ENCODE data around the gene SMIM35. TPM values are rescaled to one million over a fixed set of nuclear protein-coding genes. Genes with fewer than 3 reads are reported as not detected.

Gene SMIM35
- total RNA-seq, 1 experiment from 2014 or later = not detected

- Histone ChIP-seq H4K20me1 (ENCODE audit: control insufficient read depth, insufficient read depth, insufficient read length) (no peaks in the 10 kb centered on the region), H3K4ac (ENCODE audit: low read depth, low read length) (no peak overlapping the region), H3K23me2 (ENCODE audit: insufficient read length, low read depth, low read length, poor library complexity, severe bottlenecking) (no peaks in the 10 kb centered on the region), H2AFZ (ENCODE audit: low read length) (no peak overlapping the region), H2AK5ac (ENCODE audit: insufficient read length, low read length) (no peak overlapping the region), H2BK120ac (ENCODE audit: low read depth, low read length, poor library complexity, severe bottlenecking) (no peak overlapping the region), H3K4me2 (ENCODE audit: insufficient read depth, insufficient read length, low read length) (no peak overlapping the region), H4K91ac (ENCODE audit: insufficient read length, low read depth, low read length) (no peak overlapping the region), H2BK12ac (ENCODE audit: insufficient read length, low read depth, low read length) (no peak overlapping the region), H2BK5ac (ENCODE audit: insufficient read length, low read length) (no peak overlapping the region), H3K4me1 (ENCODE audit: insufficient read depth, low read length) (no peaks in the 10 kb centered on the region), H3K56ac (ENCODE audit: insufficient read length, low read depth, low read length) (no peak overlapping the region), H3K23ac (ENCODE audit: insufficient read length, low read depth, low read length) (no peak overlapping the region), H4K8ac (replicated peaks; ENCODE audit: insufficient read length, low read depth, low read length) (no peak overlapping the region), H3K18ac (ENCODE audit: insufficient read length, low read depth, low read length) (no peak overlapping the region), H3K9ac (ENCODE audit: extremely low read depth, insufficient read length, low read length) (no peak overlapping the region), H3K79me1 (ENCODE audit: insufficient read depth, low read depth, low read length, poor library complexity, severe bottlenecking) (no peaks in the 10 kb centered on the region), H4K5ac (ENCODE audit: insufficient read length, low read depth, low read length) (no peak overlapping the region), H3T11ph (ENCODE audit: low read length) (no peak overlapping the region), H3K14ac (ENCODE audit: insufficient read depth, low read length) (no peak overlapping the region), H2BK20ac (ENCODE audit: low read depth, low read length, poor library complexity, severe bottlenecking) (no peak overlapping the region), H3K9me3 (ENCODE audit: control insufficient read depth, low read depth, low read length) (no peaks in the 10 kb centered on the region), H3K79me2 (ENCODE audit: insufficient read depth, low read length) (no peaks in the 10 kb centered on the region), H3K27me3 (ENCODE audit: insufficient read depth, low read length) (no peaks in the 10 kb centered on the region), H3K27ac (ENCODE audit: insufficient read length, low read depth, low read length) (no peak overlapping the region), H2BK15ac (ENCODE audit: low read depth, low read length) (no peak overlapping the region)
- WGBS (ENCODE audit: extremely low coverage, insufficient read length, low lambda C conversion rate) = no CpG with 5 or more reads among the region's 3 CpGs
- DNase-seq = no peak
- peaks cover 27% of the 10 kb centered on the region for H3K27me3 Mint-ChIP-seq (ENCODE audit: low read depth)
- no peak overlapping the region for H3K27ac Mint-ChIP-seq
- H3K36me3 Mint-ChIP-seq (ENCODE audit: insufficient read depth in 1 of 3, low read depth in 3 of 3) = no peaks in the 10 kb centered on the region
- no peaks in the 10 kb centered on the region for H3K4me1 Mint-ChIP-seq
- peaks cover 3 to 10% of the 10 kb centered on the region in 2 experiments; a peak in 2 of 5 replicates for H3K9me3 Mint-ChIP-seq
- TF ChIP-seq CTCF (conservative IDR thresholded peaks at IDR 0.05) = no peak
- no peak overlapping the region for H3K4me3 Mint-ChIP-seq
Measured at GRCh38 chr11:118014022-118014421, 72.7 kb downstream of the SMIM35 start.

All from H9 (cell line).